ENCODE results near the gene WWOX.
"Not testable (repeated sequence)": the region's sequence is repeated elsewhere in the genome, so short reads cannot be mapped to it uniquely, and the experiment has no call there.

Gene WWOX

DNA sequence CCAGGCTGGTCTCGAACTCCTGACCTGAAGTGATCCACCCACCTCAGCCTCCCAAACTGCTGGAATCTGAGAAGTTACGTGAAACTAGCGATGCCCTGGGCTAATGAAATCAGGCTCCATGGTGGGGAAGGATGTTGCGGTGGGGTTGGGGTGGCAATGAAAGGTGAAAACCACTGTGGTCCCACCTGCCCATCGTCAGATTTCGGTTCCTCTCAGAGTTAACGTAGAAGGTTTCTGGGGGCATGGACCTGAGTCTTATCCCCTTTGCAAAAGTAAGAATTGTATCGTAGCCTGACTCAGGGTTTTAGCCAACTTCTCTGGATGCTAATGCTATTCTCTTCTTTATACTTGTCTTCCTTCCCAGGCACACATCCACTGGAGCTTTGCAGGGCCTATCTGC is 402.3 kb downstream of the WWOX start:
- DNase-seq (ENCODE audit: low read depth) = no peak

DNA sequence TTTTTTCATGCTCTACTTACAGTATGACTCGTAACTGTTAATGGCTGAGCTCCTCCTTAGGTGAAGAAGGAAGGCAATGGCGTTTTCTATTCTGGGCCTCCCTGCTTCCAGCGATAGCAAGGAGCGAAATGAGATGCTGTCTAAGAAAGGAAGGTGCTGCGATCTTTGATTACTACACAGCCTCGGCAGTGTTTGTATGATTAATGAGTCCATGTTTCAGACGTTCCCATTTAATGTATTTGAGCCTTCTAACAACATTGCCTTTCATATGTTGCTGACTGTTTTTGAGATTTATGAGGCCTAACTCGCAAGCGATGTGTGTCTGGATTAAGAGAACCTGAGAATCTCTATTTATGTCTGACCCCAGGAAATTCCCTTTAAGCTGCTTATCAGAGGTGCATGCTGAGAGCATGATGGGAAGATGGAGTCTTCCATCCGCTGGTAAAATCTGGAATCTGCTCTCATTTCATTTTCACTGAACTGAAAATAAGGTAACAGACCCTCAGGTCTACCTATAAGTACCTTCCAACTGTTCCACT is 403.4 kb downstream of the WWOX start:
- DNase-seq (ENCODE audit: low read depth) = no peak

DNA sequence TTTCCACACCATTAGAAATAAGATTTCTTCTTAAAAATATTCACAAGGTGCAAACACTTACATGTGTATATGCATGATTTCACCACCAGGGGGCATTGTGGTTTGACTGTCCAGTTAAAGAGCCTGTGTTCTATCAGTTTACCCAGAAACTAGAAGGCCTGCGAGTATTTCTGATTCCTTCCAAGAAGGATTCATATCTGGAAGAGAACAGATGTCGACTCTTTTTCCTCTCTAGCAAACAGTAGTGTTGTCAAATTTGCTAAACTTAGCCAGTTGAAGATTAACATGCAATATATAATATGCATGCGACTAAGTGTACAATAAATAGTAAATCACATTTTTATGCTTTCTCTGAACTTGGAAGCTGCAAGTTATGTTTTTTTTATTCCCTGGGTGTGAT is 404.1 kb downstream of the WWOX start:
- no peak for DNase-seq (ENCODE audit: low read depth)

DNA sequence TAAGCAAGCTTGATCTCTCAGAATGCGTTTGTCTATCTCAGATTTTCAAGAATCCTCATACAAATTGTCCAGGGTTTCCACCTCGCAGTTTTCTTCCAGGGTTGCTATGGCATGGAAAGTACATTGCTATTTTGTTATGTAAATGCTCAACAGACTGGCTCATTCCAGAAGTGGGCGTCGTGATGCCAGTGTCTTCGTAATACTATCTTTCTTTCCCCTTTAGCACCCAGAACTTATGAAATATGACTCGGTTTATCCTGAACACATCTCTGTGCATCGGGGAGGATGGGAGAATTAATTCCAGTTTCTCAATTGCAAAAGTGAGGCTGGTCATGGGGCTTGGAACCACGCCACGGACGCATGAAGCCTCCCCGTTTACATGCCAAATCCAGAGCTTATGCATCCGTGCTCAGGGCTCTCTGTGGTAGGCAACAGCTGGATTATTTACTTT is 405.0 kb downstream of the WWOX start:
- no peak for DNase-seq (ENCODE audit: low read depth)

DNA sequence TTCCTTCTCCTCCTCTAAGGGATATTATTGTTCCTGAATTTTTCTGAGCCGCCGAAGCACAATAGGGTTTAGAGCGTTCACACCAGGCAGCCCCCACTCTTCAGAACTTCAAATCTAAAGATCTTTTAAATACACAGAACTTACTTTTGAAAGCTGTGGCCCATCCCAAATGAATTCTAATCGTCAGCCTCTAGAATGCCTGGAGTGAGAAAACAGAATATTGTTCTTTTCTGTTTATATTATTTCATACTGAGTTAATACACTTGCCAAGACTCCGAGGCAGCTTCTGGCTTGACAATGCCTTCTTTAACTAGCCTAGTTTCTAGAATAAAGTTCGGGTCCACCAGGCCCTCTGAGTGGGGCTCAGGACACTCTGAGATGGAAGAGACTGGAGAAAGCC is 405.6 kb downstream of the WWOX start:
- no peak for DNase-seq (ENCODE audit: low read depth)

DNA sequence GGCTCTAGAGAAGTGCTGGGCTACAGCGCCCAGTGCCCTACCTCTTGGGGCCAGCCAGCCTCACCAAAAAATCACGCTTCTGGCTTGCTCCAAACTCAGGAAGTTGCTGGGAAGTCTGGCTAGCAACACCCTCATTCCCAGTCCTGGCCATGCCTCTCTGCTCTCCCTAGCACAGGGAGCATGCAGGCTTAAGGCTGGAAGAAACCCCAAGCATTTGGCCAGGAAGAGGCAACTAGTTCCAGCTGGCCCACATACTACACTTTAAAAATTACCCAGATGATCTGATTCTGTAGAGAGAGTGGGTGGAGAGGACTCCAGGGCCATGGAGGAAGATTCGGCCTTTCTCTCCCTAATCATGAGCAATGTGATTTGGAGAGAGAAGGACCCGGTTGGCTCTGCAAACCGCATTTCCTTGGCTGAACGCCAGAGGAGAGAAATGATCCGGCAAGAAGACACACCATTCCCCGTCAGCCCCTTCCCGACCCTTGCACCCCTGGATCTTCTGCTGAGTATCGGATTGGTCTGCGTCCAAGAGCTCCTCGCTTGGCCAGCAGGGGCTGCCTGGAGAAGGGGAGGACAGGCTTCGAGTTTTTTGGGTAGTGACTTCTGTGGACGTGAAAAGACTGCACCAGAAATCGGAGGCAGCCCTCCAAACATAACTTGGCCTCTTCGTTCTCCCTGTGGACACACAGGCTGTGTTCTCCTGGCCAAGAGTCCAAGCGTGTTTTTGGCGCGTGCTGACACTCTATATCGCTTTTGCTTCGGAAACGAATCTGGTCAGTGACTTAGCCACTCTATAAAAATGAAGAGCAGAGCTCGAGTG is 406.3 kb downstream of the WWOX start:
- DNase-seq (ENCODE audit: low read depth) = no peak

DNA sequence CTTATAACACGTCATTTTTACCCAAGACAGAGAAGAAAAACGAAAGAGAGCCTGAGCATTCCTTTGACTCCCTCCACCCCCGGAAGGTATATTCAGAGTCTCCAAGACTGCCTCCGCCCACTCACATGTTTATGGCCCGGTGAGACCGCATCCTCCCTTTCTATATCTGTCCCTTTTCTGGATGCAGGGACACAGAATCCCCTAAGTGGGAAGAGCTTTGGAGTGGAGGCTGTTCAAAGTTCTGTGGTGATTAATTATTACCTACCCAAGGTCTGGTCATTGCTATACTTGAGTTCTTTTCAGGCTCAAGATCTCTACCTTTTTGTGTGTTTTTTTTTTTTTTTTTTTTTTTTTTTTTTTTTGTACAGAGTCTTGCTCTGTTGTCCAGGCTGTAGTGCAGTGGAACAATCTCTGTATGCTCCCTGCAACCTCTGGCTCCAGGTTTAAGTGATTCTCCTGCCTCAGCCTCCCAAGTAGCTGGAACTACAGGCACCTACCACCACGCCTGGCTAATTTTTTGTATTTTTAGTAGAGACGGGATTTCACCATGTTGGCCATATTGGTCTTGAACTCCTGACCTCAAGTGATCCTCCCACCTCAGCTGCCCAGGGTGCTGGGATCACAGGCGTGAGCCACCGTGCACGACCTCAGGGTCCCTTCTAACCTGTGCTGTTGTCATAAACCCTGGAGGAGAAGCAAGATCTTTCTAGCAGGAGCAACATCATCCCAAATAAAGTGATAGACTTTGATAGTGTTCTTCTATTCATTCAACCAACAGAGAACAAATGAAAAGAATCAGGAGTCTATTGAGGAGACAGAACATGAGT is 407.1 kb downstream of the WWOX start:
- DNase-seq (ENCODE audit: low read depth) = no peak

DNA sequence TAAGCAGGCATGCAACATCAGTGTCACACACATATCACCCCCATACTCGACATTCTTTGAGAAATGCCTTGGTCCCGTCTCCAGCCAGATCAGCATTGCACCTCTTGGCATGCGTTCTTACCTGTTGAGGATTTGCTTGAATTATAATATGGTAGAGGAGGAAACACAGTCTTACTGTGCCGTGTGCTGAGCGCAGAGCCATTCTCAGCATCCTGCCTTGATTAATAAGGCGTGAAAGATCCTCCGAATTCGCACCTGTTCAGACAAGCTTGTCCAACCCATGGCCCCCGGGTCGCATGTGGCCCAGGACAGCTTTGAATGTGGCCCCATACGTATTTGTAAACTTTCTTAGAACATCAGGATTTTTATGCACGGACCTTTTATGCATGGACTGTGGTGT is 408.1 kb downstream of the WWOX start:
- DNase-seq (ENCODE audit: low read depth) = no peak

DNA sequence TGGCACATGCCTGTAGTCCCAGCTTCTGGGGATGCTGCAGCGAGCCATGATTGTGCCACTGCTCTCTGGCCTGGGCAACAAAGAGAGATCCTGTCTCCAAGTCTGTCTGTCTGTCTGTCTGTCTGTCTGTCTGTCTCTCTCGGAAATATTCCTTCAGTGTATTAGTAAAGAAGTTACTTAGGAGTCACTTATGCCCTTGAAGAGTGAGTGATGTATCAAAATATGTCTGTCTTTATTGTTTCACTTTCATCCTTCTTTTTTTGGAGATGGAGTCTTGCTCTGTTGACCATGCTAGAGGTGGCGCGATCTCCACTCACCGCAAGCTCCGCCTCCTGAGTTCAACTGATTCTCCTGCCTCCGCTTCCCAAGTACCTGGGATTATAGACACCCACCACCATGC is 410.5 kb downstream of the WWOX start:
- DNase-seq (ENCODE audit: low read depth) = no peak

DNA sequence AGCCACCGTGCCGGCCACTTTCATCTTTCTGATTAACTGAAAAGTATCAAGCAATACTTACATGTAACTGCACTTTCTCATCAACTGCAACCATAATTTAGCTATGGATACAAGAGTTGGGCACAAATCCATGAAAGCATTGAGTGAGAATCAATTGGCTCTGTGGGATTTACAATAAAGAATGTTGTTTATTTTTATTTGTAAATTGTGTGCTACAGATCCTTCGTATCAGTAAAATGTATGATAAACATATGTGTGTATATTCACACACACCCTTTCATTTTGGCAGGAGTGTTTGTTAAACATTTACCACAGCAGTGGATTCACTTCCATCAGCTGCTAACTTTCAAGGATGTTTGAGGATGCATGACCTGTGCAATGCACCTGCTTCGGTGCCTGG is 411.0 kb downstream of the WWOX start:
- DNase-seq (ENCODE audit: low read depth) = no peak

DNA sequence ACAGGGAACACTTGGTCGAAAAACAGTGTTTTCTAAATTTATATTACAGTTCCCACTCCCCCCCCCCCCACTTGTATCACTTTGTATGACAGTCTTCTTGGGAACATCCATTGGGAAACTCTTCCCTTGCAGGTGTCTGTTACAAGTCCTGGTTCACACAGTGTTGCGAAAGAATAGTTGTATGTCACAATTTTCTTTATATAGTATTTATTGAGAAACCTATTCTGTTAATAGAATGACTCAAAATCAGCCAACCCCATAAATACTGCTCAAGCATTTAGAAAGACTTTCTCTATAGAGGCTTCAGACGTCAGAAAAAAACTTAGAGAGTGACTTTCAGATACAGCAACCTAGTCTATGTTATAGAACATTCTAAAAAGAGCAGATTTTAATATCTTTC is 414.4 kb downstream of the WWOX start:
- DNase-seq (ENCODE audit: low read depth) = no peak

DNA sequence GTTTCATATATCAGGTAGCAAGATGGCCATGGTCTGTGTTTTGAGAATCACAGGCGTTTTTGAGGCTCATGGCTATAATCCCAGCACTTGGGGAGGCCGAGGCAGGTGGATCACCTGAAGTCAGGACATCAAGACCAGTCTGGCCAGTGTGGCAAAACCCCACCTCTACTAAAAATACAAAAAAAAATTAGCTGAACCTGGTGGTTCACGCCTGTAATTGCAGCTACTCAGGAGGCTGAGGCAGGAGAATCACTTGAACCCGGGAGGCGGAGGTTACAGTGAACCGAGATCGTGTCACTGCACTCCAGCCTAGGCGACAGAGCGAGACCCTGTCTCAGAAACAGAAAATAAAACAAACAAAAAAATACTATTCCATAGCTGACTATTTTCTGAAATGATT is 415.4 kb downstream of the WWOX start:
- not testable (repeated sequence) for DNase-seq (ENCODE audit: low read depth)

DNA sequence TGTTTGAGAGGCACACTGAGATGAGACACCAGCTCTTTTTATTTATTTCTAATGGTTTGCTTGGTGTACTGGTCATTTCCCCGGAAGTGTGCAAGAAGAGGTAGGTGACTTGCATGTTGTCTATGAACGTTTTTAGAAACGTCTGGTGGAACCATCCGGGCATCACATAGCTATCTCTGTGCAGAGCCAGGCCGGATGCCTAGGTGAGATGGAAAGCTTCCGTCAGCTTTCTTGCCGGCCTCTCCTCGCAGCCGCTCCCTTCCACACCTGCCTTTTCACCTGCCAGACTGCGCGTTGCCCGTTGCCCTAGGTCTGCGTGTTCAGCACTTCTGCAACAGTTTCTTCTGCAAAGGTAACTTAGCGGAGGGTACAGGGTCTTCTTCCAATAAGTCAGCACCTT is 416.0 kb downstream of the WWOX start:
- no peak for DNase-seq (ENCODE audit: low read depth)

DNA sequence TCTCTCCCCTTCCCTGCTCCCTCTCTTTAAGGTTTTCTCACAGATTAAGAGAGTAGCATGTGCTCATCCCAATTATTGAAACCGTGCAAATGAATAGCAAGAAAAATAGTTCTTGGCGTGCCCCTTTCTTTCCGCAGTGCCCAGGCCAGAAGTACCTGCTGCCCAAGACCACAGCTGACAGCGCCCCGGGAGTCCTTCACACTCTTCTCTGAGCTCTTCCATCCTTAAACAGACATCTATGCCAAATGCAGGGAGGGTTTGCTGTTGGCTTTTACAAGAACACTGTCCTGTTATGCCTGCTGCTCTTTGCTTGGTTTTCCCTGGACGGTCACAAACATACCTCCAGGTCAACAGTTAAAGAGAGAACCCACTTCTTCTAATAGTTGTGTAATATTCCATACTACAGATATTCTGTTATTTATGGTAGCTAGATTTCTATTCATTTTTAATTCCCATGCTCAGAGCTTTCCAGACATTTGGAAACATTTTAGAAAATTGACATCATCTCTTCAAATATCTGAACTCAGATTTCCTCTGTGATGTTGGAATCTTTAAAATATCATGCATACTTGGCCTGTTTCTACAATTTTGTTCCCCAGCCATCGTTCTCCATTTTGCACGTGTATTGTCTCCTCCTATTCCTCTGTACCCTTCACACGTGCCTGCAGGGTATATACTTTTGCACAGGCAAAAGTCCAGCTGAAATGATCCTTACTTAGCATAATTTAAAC is 416.7 kb downstream of the WWOX start:
- no peak for DNase-seq (ENCODE audit: low read depth)

DNA sequence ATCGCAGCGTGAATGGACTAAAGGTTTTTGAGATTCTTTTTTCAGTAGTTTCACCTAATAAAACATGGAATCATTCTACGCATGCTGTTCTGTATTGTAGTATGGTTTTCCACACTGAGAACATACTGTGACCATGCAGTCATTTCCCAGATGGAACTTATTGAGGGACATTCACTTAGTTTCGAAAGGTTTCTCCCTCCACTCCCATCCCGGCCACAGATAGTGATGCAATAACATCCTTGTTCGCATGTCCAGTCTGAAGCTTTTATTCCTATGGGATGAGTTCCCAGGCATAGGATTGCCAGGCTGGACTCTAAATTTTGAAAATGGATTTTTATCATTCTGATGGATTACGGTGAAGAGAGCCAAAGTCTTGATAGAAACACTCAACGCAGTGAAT is 420.4 kb downstream of the WWOX start:
- DNase-seq (ENCODE audit: low read depth) = no peak

DNA sequence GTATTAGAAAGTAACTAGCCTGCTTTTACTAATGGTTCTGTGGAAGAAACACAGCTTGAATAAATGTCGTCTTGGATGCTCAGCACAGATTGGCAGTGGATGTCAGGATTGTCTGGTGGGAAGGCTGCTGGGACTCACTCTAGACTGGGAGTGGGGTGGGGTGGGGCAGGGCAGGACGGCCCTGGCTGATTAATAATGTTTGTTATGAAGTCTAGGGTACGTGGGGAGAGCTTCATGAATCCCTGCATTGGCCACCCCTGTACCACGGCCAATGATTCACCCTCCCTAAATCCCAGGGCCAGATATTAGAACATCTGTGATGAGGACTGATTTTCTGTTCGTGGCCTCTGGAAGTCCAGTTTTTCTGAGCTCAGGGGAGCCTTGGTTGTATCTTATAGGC is 421.0 kb downstream of the WWOX start:
- DNase-seq (ENCODE audit: low read depth) = no peak

DNA sequence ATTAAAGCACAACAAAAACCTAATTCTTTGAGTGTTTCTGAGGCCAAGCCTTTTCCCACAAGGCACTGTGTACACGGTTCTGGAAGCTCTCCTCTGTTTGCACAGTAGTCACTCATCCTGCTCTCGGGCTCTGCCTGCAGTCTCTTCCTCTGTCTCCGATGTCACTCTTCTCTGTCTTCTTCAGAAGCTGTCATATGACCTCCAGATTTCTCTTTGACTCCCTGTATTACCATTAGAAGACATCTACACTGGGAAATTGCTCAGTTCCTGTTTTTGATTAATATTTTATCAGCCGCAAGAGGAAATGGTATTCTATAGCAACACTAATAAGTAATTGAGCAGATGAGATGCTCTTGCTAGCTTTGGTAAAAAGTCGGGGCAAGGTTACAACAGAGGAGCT is 422.9 kb downstream of the WWOX start:
- no peak for DNase-seq (ENCODE audit: low read depth)

DNA sequence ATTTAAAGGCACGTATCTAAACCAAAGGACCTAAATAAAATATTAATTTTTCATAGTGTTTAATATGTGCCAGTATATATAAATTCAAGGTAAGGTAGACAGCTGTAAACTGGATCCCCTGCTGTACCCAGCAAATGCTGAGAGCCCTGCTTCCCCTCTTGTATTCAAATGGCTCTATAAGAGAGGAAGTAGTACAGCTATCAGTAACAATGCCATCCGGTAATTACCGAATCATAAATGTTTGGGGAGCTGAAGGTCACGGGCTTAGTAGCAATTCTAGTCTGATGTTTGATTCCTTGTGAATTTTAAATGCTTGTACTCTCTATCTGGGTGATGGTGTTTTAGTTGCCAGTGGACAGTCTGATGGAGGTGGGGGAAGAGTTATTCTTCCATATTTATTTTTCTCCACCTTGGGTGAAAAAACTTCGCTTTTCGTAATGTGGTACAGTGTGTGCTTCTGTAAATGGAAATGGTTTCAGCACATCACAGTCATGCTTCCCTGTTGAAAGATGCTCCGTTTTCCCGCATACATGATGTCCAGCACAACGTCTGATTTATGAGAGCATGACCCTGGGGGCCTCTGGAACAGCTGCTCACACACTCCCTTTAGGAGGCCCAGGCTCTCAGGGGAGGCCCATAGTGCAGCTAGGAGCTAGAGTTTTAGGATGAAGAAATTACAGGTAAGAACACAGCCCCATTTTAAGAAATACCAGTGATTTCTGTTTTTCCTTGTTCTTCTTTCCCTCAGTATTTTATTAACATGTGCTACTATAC is 423.9 kb downstream of the WWOX start:
- no peak for DNase-seq (ENCODE audit: low read depth)

DNA sequence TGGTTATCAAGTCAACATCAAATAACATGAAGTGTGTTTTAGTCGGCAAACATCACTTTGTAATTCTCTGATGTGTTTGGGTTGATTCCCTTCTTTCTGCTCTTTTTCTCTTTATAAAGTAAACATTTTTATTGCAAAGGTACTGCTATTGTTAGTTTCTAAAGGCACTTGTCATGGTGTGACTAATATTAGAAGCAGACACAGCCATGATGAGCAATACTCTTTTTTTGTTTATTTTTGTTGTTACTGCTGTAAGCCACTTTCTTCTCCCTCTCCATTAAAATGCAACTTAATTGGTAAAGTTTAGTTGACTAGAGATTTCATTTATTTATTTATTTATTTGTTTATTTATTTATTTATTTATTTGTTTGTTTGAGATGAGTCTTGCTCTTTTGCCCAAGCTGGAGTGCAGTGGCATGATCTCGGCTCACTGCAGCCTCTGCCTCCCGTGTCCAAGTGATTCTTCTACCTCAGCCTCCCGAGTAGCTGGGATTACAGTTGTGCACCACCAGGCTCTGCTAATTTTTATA is 424.7 kb downstream of the WWOX start:
- no peak for DNase-seq (ENCODE audit: low read depth)

DNA sequence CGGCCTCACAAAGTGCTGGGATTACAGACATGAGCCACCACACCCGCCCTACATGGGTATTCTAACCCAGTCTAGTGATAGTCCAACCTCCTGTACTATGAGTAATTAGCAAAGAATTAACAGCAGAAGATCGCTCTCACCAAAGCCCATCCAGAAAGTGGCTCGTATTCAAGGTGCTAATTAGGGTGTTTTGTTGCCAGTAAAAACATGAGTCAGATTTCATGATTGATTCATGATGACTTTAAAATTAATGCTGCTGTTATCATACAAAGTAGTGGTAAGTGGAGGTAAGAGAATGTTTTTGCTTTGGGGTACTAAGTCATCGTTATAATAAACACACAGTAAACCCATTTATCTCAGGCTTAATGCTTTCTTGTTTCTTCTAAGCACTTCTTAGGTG is 428.8 kb downstream of the WWOX start:
- DNase-seq (ENCODE audit: low read depth) = no peak

DNA sequence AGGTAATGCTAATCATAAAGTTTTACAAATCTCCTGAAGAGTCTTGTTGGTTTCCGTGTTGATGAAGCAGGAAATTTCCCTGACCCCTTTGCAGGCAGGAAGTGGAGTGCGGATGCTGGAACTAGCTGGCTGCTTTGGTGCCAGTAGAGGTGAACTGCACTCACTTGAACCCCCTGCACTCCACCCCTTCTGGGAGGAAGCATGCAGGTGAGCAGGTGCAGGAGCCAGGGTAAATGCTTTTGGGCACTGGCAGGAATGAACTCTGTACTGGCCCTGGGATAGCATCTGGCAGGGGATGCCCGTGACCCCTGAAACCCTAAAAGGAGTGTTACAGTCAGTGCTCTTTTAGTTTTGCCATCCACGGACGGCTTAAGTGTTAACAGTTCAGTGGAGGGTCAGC is 430.4 kb downstream of the WWOX start:
- no peak for DNase-seq (ENCODE audit: low read depth)

All from stimulated activated CD8-positive, alpha-beta memory T cell treated with anti-CD3 and anti-CD28 coated beads, Interleukin-7, amount 100 ng/mL, for 24 hours (primary cell).